ENCODE data around the gene TRAPPC1.

DNA sequence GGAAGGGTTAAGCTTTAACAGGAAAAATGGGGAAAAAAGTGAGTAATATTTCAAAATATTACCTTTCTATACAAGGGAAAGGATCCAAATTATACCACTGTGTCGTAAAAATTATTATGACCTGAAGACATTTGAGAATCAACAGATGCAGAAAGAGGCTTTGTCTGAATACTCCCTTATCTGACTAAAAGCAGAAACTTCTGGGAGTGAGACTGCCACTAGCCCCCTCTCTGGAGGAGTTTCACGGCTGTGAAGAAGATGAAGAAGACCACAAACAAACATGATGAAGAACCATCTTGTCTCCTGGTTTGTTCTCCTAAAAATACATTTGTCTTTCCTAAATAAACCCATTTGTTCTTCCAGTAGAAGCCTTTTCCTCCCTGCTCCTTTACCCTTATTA is 29.7 kb upstream of the TRAPPC1 start:
- TF ChIP-seq POLR2A (IDR thresholded peaks at IDR 0.05): no peak
- no peak for TF ChIP-seq CTCF (IDR thresholded peaks at IDR 0.05)
